HCT116 (cell line): ENCODE results near the gene CIAO1. TPM values are rescaled to one million over a fixed set of nuclear protein-coding genes. Genes with fewer than 3 reads are reported as not detected.

Source experiments
- ATAC-seq: fragments of 200-7000 bp; cut with Tn5 transposase; 2 replicates; pipeline ENCODE4 v1.9.1; 2020; ENCODE audit warnings: mild to moderate bottlenecking, moderate library complexity
- BruUV-seq: library from RNA; stranded (reverse); fragments of 400-500 nt; replicated peaks from 2 replicates; lab custom pipeline; 2021; lab: Mats Ljungman, UMichigan
- CTCF ChIA-PET: fragments of 300-600 bp; sonication (Branson Sonifier 250); formaldehyde crosslinking; loops from one replicate; lab custom pipeline; 2021; ENCODE audit warnings: antibody characterized with exemption; lab: Charles Lee
- POLR2A ChIA-PET: fragments of 300-600, 350-600 bp; sonication (Branson Sonifier 250); formaldehyde crosslinking; loops from one replicate; lab custom pipeline; 2021; ENCODE audit warnings: antibody characterized with exemption; lab: Charles Lee
- RAD21 ChIA-PET, 2 experiments: fragments of 300-600 bp; sonication (Branson Sonifier 250); formaldehyde crosslinking; loops; one replicate each; lab custom pipeline; 2023; ENCODE audit warnings: low total read pairs in 2 of 2; ENCODE audit not compliant: uncharacterized antibody in 2 of 2, unreplicated experiment in 2 of 2, low non-redundant PET in 1 of 2; lab: Charles Lee
- DNase-seq: peaks from one replicate; pipeline ENCODE4 v3.0.0-alpha.2; 2010; ENCODE audit warnings: low read depth, low spot score
- H2AFZ ChIP-seq: fragments of 200-600 bp; shearing (Covaris generic), sonication (generic); 2 replicates; pipeline ENCODE4 v1.6.1; 2017; ENCODE audit warnings: low read depth, mixed run types, mixed read lengths, antibody characterized with exemption, low read length; ENCODE audit not compliant: poor library complexity, severe bottlenecking
- H3K27ac ChIP-seq: 2 replicates; pipeline ENCODE4 v1.5.1; 2012; ENCODE audit warnings: low read depth, low read length
- H3K27me3 ChIP-seq: fragments of 200-600 bp; sonication (generic); 2 replicates; pipeline ENCODE4 v1.6.1; 2016; ENCODE audit warnings: mixed run types, low read length, mixed read lengths; ENCODE audit not compliant: insufficient read depth
- H3K36me3 ChIP-seq, 2 experiments: fragments of 200-500 bp in 1 of 2; fragments of 200-600 bp in 1 of 2; sonication (Bioruptor generic) in 1 of 2; sonication (generic) in 1 of 2; 2 replicates each; pipeline versions ENCODE4 v1.5.1 to v1.6.1; 2014 to 2016; ENCODE audit warnings: low read length in 2 of 2, inconsistent platforms in 1 of 2, mixed read lengths in 1 of 2, mixed run types in 1 of 2; ENCODE audit not compliant: insufficient read depth in 2 of 2, control insufficient read depth in 1 of 2
- H3K4me1 ChIP-seq, 2 experiments: fragments of 200-600 bp in 1 of 2; sonication (generic) in 1 of 2; 2 replicates each; pipeline versions ENCODE4 v1.5.1 to v1.6.1; 2012 to 2017; ENCODE audit warnings: low read length in 2 of 2, inconsistent platforms in 1 of 2, mild to moderate bottlenecking in 1 of 2, mixed read lengths in 1 of 2, mixed run types in 1 of 2, moderate library complexity in 1 of 2; ENCODE audit not compliant: insufficient read depth in 2 of 2, control insufficient read depth in 1 of 2
- H3K4me2 ChIP-seq: fragments of 200-600 bp; sonication (generic); 2 replicates; pipeline ENCODE4 v1.6.1; 2017; ENCODE audit warnings: mixed run types, low read length, mixed read lengths
- H3K4me3 ChIP-seq, 2 experiments: fragments of 200-600 bp in 1 of 2; sonication (generic) in 1 of 2; replicated peaks in 1 of 2; 2 replicates each; pipeline ENCODE4 v1.5.1; 2011 to 2016; ENCODE audit warnings: low read length in 2 of 2, control low read depth in 1 of 2, low read depth in 1 of 2, mild to moderate bottlenecking in 1 of 2, mixed read lengths in 1 of 2, mixed run types in 1 of 2
- H3K79me2 ChIP-seq: fragments of 200-600 bp; sonication (generic); 2 replicates; pipeline ENCODE4 v1.6.1; 2017; ENCODE audit warnings: mild to moderate bottlenecking, mixed run types, low read length, moderate library complexity, mixed read lengths; ENCODE audit not compliant: insufficient read depth
- H3K9ac ChIP-seq: fragments of 200-600 bp; sonication (generic); 2 replicates; pipeline ENCODE4 v1.6.1; 2016; ENCODE audit warnings: low read length, mixed read lengths
- H3K9me2 ChIP-seq: fragments of 200-600 bp; sonication (generic), shearing (Covaris generic); 2 replicates; pipeline ENCODE4 v1.6.1; 2017; ENCODE audit warnings: mixed run types, mild to moderate bottlenecking, moderate library complexity; ENCODE audit not compliant: insufficient read depth
- H3K9me3 ChIP-seq, 2 experiments: fragments of 200-500 bp in 1 of 2; fragments of 200-600 bp in 1 of 2; sonication (Bioruptor generic) in 1 of 2; sonication (generic) in 1 of 2; 2 replicates each; pipeline ENCODE4 v1.6.1; 2014 to 2017; ENCODE audit warnings: low read length in 2 of 2, mixed read lengths in 2 of 2, inconsistent platforms in 1 of 2, low read depth in 1 of 2, mild to moderate bottlenecking in 1 of 2, mixed run types in 1 of 2, moderate library complexity in 1 of 2; ENCODE audit not compliant: control insufficient read depth in 1 of 2, insufficient read depth in 1 of 2
- H4K20me1 ChIP-seq: fragments of 200-600 bp; sonication (generic), shearing (Covaris generic); 2 replicates; pipeline ENCODE4 v1.6.1; 2017; ENCODE audit warnings: mixed run types, mild to moderate bottlenecking, moderate library complexity; ENCODE audit not compliant: insufficient read depth
- ATF3 ChIP-seq: IDR thresholded peaks from 2 replicates; pipeline ENCODE4 v1.6.1; 2012
- CEBPB ChIP-seq: IDR thresholded peaks from 2 replicates; pipeline ENCODE4 v1.6.1; 2012; ENCODE audit warnings: low read depth
- EZH2phosphoT487 ChIP-seq: fragments of 200-600 bp; IDR thresholded peaks from 2 replicates; pipeline ENCODE4 v1.6.1; 2018; ENCODE audit warnings: antibody characterized with exemption, borderline replicate concordance
- FOSL1 ChIP-seq: IDR thresholded peaks from 2 replicates; pipeline ENCODE4 v1.6.1; 2012; ENCODE audit warnings: low read depth
- MAX ChIP-seq: IDR thresholded peaks from 2 replicates; pipeline ENCODE4 v1.6.1; 2012
- POLR2A ChIP-seq: IDR thresholded peaks from 2 replicates; pipeline ENCODE4 v1.7.0; 2011; ENCODE audit warnings: borderline replicate concordance; ENCODE audit not compliant: insufficient read depth, insufficient read length; ENCODE audit errors: extremely low read depth
- REST ChIP-seq: IDR thresholded peaks from 2 replicates; pipeline ENCODE4 v1.6.1; 2012; ENCODE audit warnings: low read depth
- SIN3A ChIP-seq: IDR thresholded peaks from 2 replicates; pipeline ENCODE4 v1.6.1; 2012; ENCODE audit warnings: low read depth
- TCF7L2 ChIP-seq: IDR thresholded peaks from 2 replicates; pipeline ENCODE4 v1.7.0; 2011; ENCODE audit warnings: borderline replicate concordance, inconsistent platforms; ENCODE audit not compliant: insufficient read depth, insufficient read length; ENCODE audit errors: extremely low read depth
- YY1 ChIP-seq: IDR thresholded peaks from 2 replicates; pipeline ENCODE4 v1.6.1; 2011; ENCODE audit warnings: low read length, low read depth, moderate library complexity, mild to moderate bottlenecking; ENCODE audit not compliant: insufficient replicate concordance; ENCODE audit errors: extremely low read depth
- ZBTB33 ChIP-seq: IDR thresholded peaks from 2 replicates; pipeline ENCODE4 v1.6.1; 2011; ENCODE audit warnings: mild to moderate bottlenecking, low read length, moderate library complexity; ENCODE audit not compliant: insufficient replicate concordance; ENCODE audit errors: extremely low read depth
- ZFX ChIP-seq: fragments of 450-650 bp; IDR thresholded peaks from 2 replicates; pipeline ENCODE4 v1.6.1; 2017
- intact Hi-C: fragments of 100-400 bp; cut with micrococcal nuclease; formaldehyde crosslinking; loops from 2 replicates; pipeline ENCODE4 v1.10.0; 2022
- total RNA-seq: library from RNA; stranded (reverse); gene quantifications from one replicate; pipeline ENCODE4 v1.2.1, GENCODE V29; 2021; ENCODE audit not compliant: unreplicated experiment

The CIAO1 gene
- total RNA-seq, 1 experiment from 2014 or later, result 76.8 TPM

- Histone ChIP-seq H4K20me1 (no peaks in the 10 kb centered on the region), H3K27me3 (no peaks in the 10 kb centered on the region), H3K9me2 (no peaks in the 10 kb centered on the region), H3K27ac (no peak overlapping the region), H3K4me1 (peaks cover 9 to 44% of the 10 kb centered on the region in 2 experiments), H2AFZ (no peak overlapping the region), H3K9ac (no peak overlapping the region), H3K79me2 (no peaks in the 10 kb centered on the region), H3K4me2 (no peak overlapping the region), H3K36me3 (no peaks in the 10 kb centered on the region), H3K4me3 (no peak overlapping the region), H3K9me3 (no peaks in the 10 kb centered on the region; a peak in 1 of 4 replicates)
- no TSS peak for BruUV-seq
- TF ChIP-seq EZH2phosphoT487 (no peak), SIN3A (no peak), ZFX (no peak), FOSL1 (no peak)
- RAD21 ChIA-PET, result no interaction called here
- POLR2A ChIA-PET, result no interaction called here
- intact Hi-C loops, result no loop called here
- ATAC-seq (no peak), DNase-seq (no peak)
- CTCF ChIA-PET, result no interaction called here
Measured at GRCh38 chr2:96319396-96319795, 53.4 kb downstream of the CIAO1 start.

- POLR2A ChIA-PET, result interaction anchor here (1.9 to 2.1 kb wide), 2 partner anchors 12 to 16 kb away, joined by 6 to 13 read pairs; partner anchors contain the start of gene NCAPH
- no peak for TF ChIP-seq MAX
- TF ChIP-seq YY1, result no peak
- no peak for TF ChIP-seq REST
- TF ChIP-seq ZBTB33, result no peak
- TF ChIP-seq POLR2A, result no peak
- TF ChIP-seq TCF7L2, result no peak
- TF ChIP-seq ATF3, result no peak
- TF ChIP-seq CEBPB, result no peak
Measured at GRCh38 chr2:96320326-96320725, 54.3 kb downstream of the CIAO1 start.

More at GRCh38 chr2:96320326-96320725, 54.3 kb downstream of the CIAO1 start:
- Histone ChIP-seq H3K36me3 (no peaks in the 10 kb centered on the region), H3K4me3 (no peak overlapping the region), H3K9ac (no peak overlapping the region), H3K4me1 (peaks cover 13 to 46% of the 10 kb centered on the region in 2 experiments), H3K27me3 (no peaks in the 10 kb centered on the region), H3K9me2 (no peaks in the 10 kb centered on the region), H3K9me3 (no peaks in the 10 kb centered on the region; a peak in 1 of 4 replicates), H2AFZ (peak overlapping the region; percentile 25), H3K4me2 (peak overlapping the region; percentile 89), H4K20me1 (no peaks in the 10 kb centered on the region), H3K27ac (no peak overlapping the region), H3K79me2 (0 out of 2 replicates have a peak, but pooled peaks cover under 1% of the 10 kb centered on the region)
- ChIA-PET CTCF (interaction anchor here (1.1 to 2.2 kb wide), 3 partner anchors 14 to 230 kb away, joined by 3 to 6 read pairs (median 4); no protein-coding TSS in a partner anchor), RAD21 (no interaction called here)
- DNase-seq (no peak), ATAC-seq (no peak)
- intact Hi-C loops, result no loop called here
- BruUV-seq, result no TSS peak
